ENCODE data around the gene ZNF284.

The ZNF284 gene

GRCh38 chr19:44071824-44072542 lies at the start of gene ZNF284:
Gene ZNF284, plus strand, starts transcription at chr19:44072159. Its CDS starts 4,231 bp downstream, at chr19:44076390.
- H3K4me3 ChIP-seq (ENCODE audit: low read depth, low read length), result peak within 1 kb of the TSS; percentile 77
- peak; percentile 90 for DNase-seq (ENCODE audit: low read depth)
- no peak for TF ChIP-seq MYC (IDR thresholded peaks at IDR 0.05; ENCODE audit: low read depth, low read length)
- TF ChIP-seq POLR2A (IDR thresholded peaks at IDR 0.05; ENCODE audit: extremely low read depth, insufficient read length), result no peak
- TF ChIP-seq CTCF (IDR thresholded peaks at IDR 0.05; ENCODE audit: low read depth, low read length), result no peak
- no peak for TF ChIP-seq MAX (IDR thresholded peaks at IDR 0.05; ENCODE audit: low read depth, low read length)

- no peak for TF ChIP-seq MYC (IDR thresholded peaks at IDR 0.05; ENCODE audit: low read depth, low read length)
- TF ChIP-seq POLR2A (IDR thresholded peaks at IDR 0.05; ENCODE audit: extremely low read depth, insufficient read length), result no peak
- no peak for TF ChIP-seq MAX (IDR thresholded peaks at IDR 0.05; ENCODE audit: low read depth, low read length)
- TF ChIP-seq CTCF (IDR thresholded peaks at IDR 0.05; ENCODE audit: low read depth, low read length), result no peak
- no peak for DNase-seq (ENCODE audit: low read depth)
- peak overlapping the region; percentile 75 for H3K4me3 ChIP-seq (ENCODE audit: low read depth, low read length)
These were observed 47.1 kb upstream of the ZNF284 start for GRCh38 chr19:44024900-44025216.

- peak within 1 kb of the TSS; percentile 75 for H3K4me3 ChIP-seq (ENCODE audit: low read depth, low read length)
- peak; percentile 87 for DNase-seq (ENCODE audit: low read depth)
- TF ChIP-seq MYC (IDR thresholded peaks at IDR 0.05; ENCODE audit: low read depth, low read length) (no peak), CTCF (IDR thresholded peaks at IDR 0.05; ENCODE audit: low read depth, low read length) (no peak), POLR2A (IDR thresholded peaks at IDR 0.05; ENCODE audit: extremely low read depth, insufficient read length) (no peak), MAX (IDR thresholded peaks at IDR 0.05; ENCODE audit: low read depth, low read length) (no peak)
These were observed 46.6 kb upstream of the ZNF284 start, which contains the start of gene ZNF222 for GRCh38 chr19:44025217-44025936. Gene ZNF222, plus strand, starts transcription at chr19:44025379. Its CDS starts 58 bp downstream, at chr19:44025437.

- TF ChIP-seq CTCF (IDR thresholded peaks at IDR 0.05; ENCODE audit: low read depth, low read length) (no peak), POLR2A (IDR thresholded peaks at IDR 0.05; ENCODE audit: extremely low read depth, insufficient read length) (no peak), MYC (IDR thresholded peaks at IDR 0.05; ENCODE audit: low read depth, low read length) (no peak), MAX (IDR thresholded peaks at IDR 0.05; ENCODE audit: low read depth, low read length) (no peak)
- no peak for DNase-seq (ENCODE audit: low read depth)
- H3K4me3 ChIP-seq (ENCODE audit: low read depth, low read length), result no peak overlapping the region
These were observed 45.3 kb upstream of the ZNF284 start for GRCh38 chr19:44026622-44027021.

GRCh38 chr19:44032001-44032610 lies 39.9 kb upstream of the ZNF284 start:
- TF ChIP-seq MAX (IDR thresholded peaks at IDR 0.05; ENCODE audit: low read depth, low read length) (no peak), POLR2A (IDR thresholded peaks at IDR 0.05; ENCODE audit: extremely low read depth, insufficient read length) (no peak), CTCF (IDR thresholded peaks at IDR 0.05; ENCODE audit: low read depth, low read length) (no peak), MYC (IDR thresholded peaks at IDR 0.05; ENCODE audit: low read depth, low read length) (no peak)
- DNase-seq (ENCODE audit: low read depth), result no peak
- no peak overlapping the region for H3K4me3 ChIP-seq (ENCODE audit: low read depth, low read length)

Data from NB4 (cell line).